Left lobe of liver (tissue), 2 donors: ENCODE measurements around the gene ST6GALNAC4. TPM values are rescaled to one million over a fixed set of nuclear protein-coding genes. Genes with fewer than 3 reads are reported as not detected.
"Not testable (repeated sequence)": the region's sequence is repeated elsewhere in the genome, so short reads cannot be mapped to it uniquely, and the experiment has no call there.

ENCODE experiments used
- ATAC-seq: fragments of 200-7000 bp; cut with Tn5 transposase; one replicate; pipeline ENCODE4 v1.9.1; 2020; ENCODE audit warnings: mild to moderate bottlenecking, moderate library complexity
- DNase-seq: peaks from one replicate; pipeline ENCODE4 v3.0.0-alpha.2; 2020; ENCODE audit warnings: low spot score
- total RNA-seq: library from RNA; stranded (reverse); gene quantifications from one replicate; pipeline ENCODE4 v1.2.1, GENCODE V29; 2021
- donor health status: DM: no; HTN: no; CAD: no; lungs with moderate emphysema.
- donor health status: DM: no; HTN: yes; CAD: no.

ST6GALNAC4 gene
- total RNA-seq, 1 donor from 2014 or later: 5.9 TPM

- DNase-seq (no peak), ATAC-seq (no peak)
Observed at GRCh38 chr9:127874301-127875221, 42.3 kb downstream of the ST6GALNAC4 start.

- peak; percentile 49 for ATAC-seq
Observed at GRCh38 chr9:127873886-127874285, 43.0 kb downstream of the ST6GALNAC4 start.

GRCh38 chr9:127873223-127873691 is 43.6 kb downstream of the ST6GALNAC4 start:
- ATAC-seq (no peak), DNase-seq (no peak)

More at GRCh38 chr9:127873886-127874285, 43.0 kb downstream of the ST6GALNAC4 start:
- DNase-seq: peak; percentile 79

- DNase-seq (no peak), ATAC-seq (no peak)
Observed at GRCh38 chr9:127872369-127873222, 44.2 kb downstream of the ST6GALNAC4 start.

- DNase-seq: no peak
- ATAC-seq: no peak
Observed at GRCh38 chr9:127871531-127871930, 45.3 kb downstream of the ST6GALNAC4 start.

- DNase-seq (no peak), ATAC-seq (no peak)
Observed at GRCh38 chr9:127870887-127871286, 46.0 kb downstream of the ST6GALNAC4 start.

- not testable (repeated sequence) for DNase-seq, ATAC-seq
Observed at GRCh38 chr9:127870153-127870491, 46.7 kb downstream of the ST6GALNAC4 start.

GRCh38 chr9:127869310-127870152 is 47.3 kb downstream of the ST6GALNAC4 start:
- DNase-seq (peak; percentile 86), ATAC-seq (peak; percentile 89)

GRCh38 chr9:127868278-127868902 is 48.5 kb downstream of the ST6GALNAC4 start:
- DNase-seq: no peak

GRCh38 chr9:127867356-127868277 is 49.2 kb downstream of the ST6GALNAC4 start:
- ATAC-seq: peak; percentile 21
- no peak for DNase-seq

More at GRCh38 chr9:127868278-127868902, 48.5 kb downstream of the ST6GALNAC4 start:
- no peak for ATAC-seq

GRCh38 chr9:127866535-127866934 is 50.3 kb downstream of the ST6GALNAC4 start:
- DNase-seq (no peak), ATAC-seq (no peak)

- ATAC-seq: no peak
Observed at GRCh38 chr9:127865645-127866464, 51.0 kb downstream of the ST6GALNAC4 start.

GRCh38 chr9:127863191-127863621 is 53.6 kb downstream of the ST6GALNAC4 start:
- DNase-seq (no peak), ATAC-seq (no peak)

More at GRCh38 chr9:127865645-127866464, 51.0 kb downstream of the ST6GALNAC4 start:
- DNase-seq: no peak

- ATAC-seq (peak; percentile 77), DNase-seq (peak; percentile 64)
Observed at GRCh38 chr9:127862075-127863011, 54.5 kb downstream of the ST6GALNAC4 start.

GRCh38 chr9:127860779-127861178 is 56.1 kb downstream of the ST6GALNAC4 start:
- DNase-seq: no peak
- no peak for ATAC-seq

GRCh38 chr9:127860260-127860659 is 56.6 kb downstream of the ST6GALNAC4 start:
- ATAC-seq: no peak
- DNase-seq: no peak

GRCh38 chr9:127858041-127858512 is 58.8 kb downstream of the ST6GALNAC4 start:
- ATAC-seq: peak; percentile 8
- DNase-seq: no peak
